Coronary artery (tissue), 2 donors: ENCODE measurements around the gene ADM2.

Experiments used
- DNase-seq: peaks from one replicate; pipeline ENCODE4 v3.0.0-alpha.2; 2017; ENCODE audit warnings: low spot score
- H3K27ac ChIP-seq, 2 donors: fragments of 200-600 bp; sonication (generic); one replicate each; pipeline ENCODE4 v1.5.1; 2016 to 2019
- H3K4me3 ChIP-seq: fragments of 200-600 bp; sonication (generic); 2 replicates; pipeline ENCODE4 v1.5.1; 2016; ENCODE audit warnings: mild to moderate bottlenecking, moderate library complexity
- CTCF ChIP-seq: fragments of 200-600 bp; sonication (generic); IDR thresholded peaks from one replicate; pipeline ENCODE4 v1.5.1; 2019; ENCODE audit warnings: antibody characterized with exemption

ADM2 gene

GRCh38 chr22:50469377-50470305 is 11.7 kb upstream of the ADM2 start:
- DNase-seq = no peak
- Histone ChIP-seq H3K4me3 (no peak overlapping the region), H3K27ac (no peak overlapping the region)
- TF ChIP-seq CTCF = no peak

- no peak overlapping the region for H3K4me3 ChIP-seq
- no peak for DNase-seq
- TF ChIP-seq CTCF = no peak
- H3K27ac ChIP-seq = no peak overlapping the region
These were observed 10.9 kb upstream of the ADM2 start for GRCh38 chr22:50470491-50470890.

GRCh38 chr22:50471197-50471847 is 10.0 kb upstream of the ADM2 start:
- Histone ChIP-seq H3K27ac (no peak overlapping the region), H3K4me3 (no peak overlapping the region)
- TF ChIP-seq CTCF = no peak
- DNase-seq = no peak

GRCh38 chr22:50471962-50472361 is 9.4 kb upstream of the ADM2 start:
- Histone ChIP-seq H3K4me3 (peak overlapping the region; percentile 92), H3K27ac (no peak overlapping the region)
- DNase-seq = no peak
- no peak for TF ChIP-seq CTCF

GRCh38 chr22:50473088-50473487 is 8.3 kb upstream of the ADM2 start:
- no peak for DNase-seq
- H3K27ac ChIP-seq = no peak overlapping the region
- TF ChIP-seq CTCF = no peak
- peak overlapping the region; percentile 92 for H3K4me3 ChIP-seq

- H3K4me3 ChIP-seq = peak overlapping the region; percentile 92
- H3K27ac ChIP-seq = peak overlapping the region; percentile 70 to 85
- no peak for DNase-seq
- no peak for TF ChIP-seq CTCF
These were observed 7.3 kb upstream of the ADM2 start for GRCh38 chr22:50473855-50474671.
